GM10266 (cell line): ENCODE data around the gene RTL10.

Source experiments
- DNase-seq: peaks from one replicate; pipeline ENCODE4 v3.0.0; 2012; ENCODE audit errors: extremely low spot score
- CTCF ChIP-seq: IDR thresholded peaks from 2 replicates; pipeline ENCODE4 v1.5.1; 2012; ENCODE audit warnings: mild to moderate bottlenecking, low read depth; ENCODE audit not compliant: control insufficient read depth, insufficient read depth; ENCODE audit errors: missing control alignments

The RTL10 gene

GRCh38 chr22:19811811-19812771, 42.6 kb downstream of the RTL10 start:
- DNase-seq, result no peak
- no peak for TF ChIP-seq CTCF

GRCh38 chr22:19811211-19811621, 43.5 kb downstream of the RTL10 start:
- no peak for TF ChIP-seq CTCF
- no peak for DNase-seq

- TF ChIP-seq CTCF, result no peak
Observed at GRCh38 chr22:19810381-19811201, 44.1 kb downstream of the RTL10 start.

GRCh38 chr22:19809741-19810140, 44.9 kb downstream of the RTL10 start:
- TF ChIP-seq CTCF, result no peak
- no peak for DNase-seq

More at GRCh38 chr22:19810381-19811201, 44.1 kb downstream of the RTL10 start:
- no peak for DNase-seq

GRCh38 chr22:19808873-19809478, 45.7 kb downstream of the RTL10 start:
- TF ChIP-seq CTCF, result no peak
- no peak for DNase-seq

- TF ChIP-seq CTCF, result no peak
- no peak for DNase-seq
Observed at GRCh38 chr22:19807914-19808872, 46.5 kb downstream of the RTL10 start.
